WTC11 (cell line): ENCODE data around the gene XRCC5.

Source experiments
- ATF3 ChIP-seq: sonication (generic); formaldehyde crosslinking; conservative IDR thresholded peaks from 2 replicates; pipeline ENCODE4 v1.8.1; 2022; ENCODE audit warnings: mild to moderate bottlenecking, missing genetic modification reagents
- ELF4 ChIP-seq: sonication (generic); formaldehyde crosslinking; IDR thresholded peaks from 2 replicates; pipeline ENCODE4 v1.8.1; 2022; ENCODE audit warnings: low read depth, mild to moderate bottlenecking, moderate library complexity, missing genetic modification reagents
- ETV6 ChIP-seq: sonication (generic); formaldehyde crosslinking; IDR thresholded peaks from 2 replicates; pipeline ENCODE4 v1.8.1; 2022; ENCODE audit warnings: mild to moderate bottlenecking, missing genetic modification reagents
- NFE2L1 ChIP-seq: sonication (generic); formaldehyde crosslinking; IDR thresholded peaks from 2 replicates; pipeline ENCODE4 v1.8.1; 2023; ENCODE audit warnings: missing genetic modification reagents
- NFYB ChIP-seq: sonication (generic); formaldehyde crosslinking; conservative IDR thresholded peaks from 2 replicates; pipeline ENCODE4 v1.8.0; 2022; ENCODE audit warnings: low read depth, missing genetic modification reagents
- ZNF416 ChIP-seq: fragments of 250-450 bp; sonication (Bioruptor Pico); IDR thresholded peaks from 2 replicates; pipeline ENCODE4 v1.9.0; 2021; ENCODE audit warnings: mild to moderate bottlenecking, inconsistent platforms
- ZNF512 ChIP-seq: sonication (generic); formaldehyde crosslinking; IDR thresholded peaks from 2 replicates; pipeline ENCODE4 v1.8.1; 2022; ENCODE audit warnings: missing genetic modification reagents, borderline replicate concordance
- TF ChIP-seq, protein P1 (sequence below): sonication (generic); formaldehyde crosslinking; IDR thresholded peaks from 2 replicates; pipeline ENCODE4 v1.8.0; 2023; ENCODE audit warnings: missing genetic modification reagents
- TF ChIP-seq, protein P2 (sequence below): fragments of 200-600 bp; IDR thresholded peaks from 2 replicates; pipeline ENCODE4 v1.8.0; 2022; ENCODE audit warnings: antibody characterized with exemption
- TF ChIP-seq, protein P3 (sequence below): sonication (generic); formaldehyde crosslinking; IDR thresholded peaks from 2 replicates; pipeline ENCODE4 v1.8.1; 2022; ENCODE audit warnings: mild to moderate bottlenecking, moderate library complexity, missing genetic modification reagents
- TF ChIP-seq, protein P4 (sequence below): sonication (generic); formaldehyde crosslinking; IDR thresholded peaks from 2 replicates; pipeline ENCODE4 v1.8.1; 2023; ENCODE audit warnings: mild to moderate bottlenecking, moderate library complexity, missing genetic modification reagents

DNA sequence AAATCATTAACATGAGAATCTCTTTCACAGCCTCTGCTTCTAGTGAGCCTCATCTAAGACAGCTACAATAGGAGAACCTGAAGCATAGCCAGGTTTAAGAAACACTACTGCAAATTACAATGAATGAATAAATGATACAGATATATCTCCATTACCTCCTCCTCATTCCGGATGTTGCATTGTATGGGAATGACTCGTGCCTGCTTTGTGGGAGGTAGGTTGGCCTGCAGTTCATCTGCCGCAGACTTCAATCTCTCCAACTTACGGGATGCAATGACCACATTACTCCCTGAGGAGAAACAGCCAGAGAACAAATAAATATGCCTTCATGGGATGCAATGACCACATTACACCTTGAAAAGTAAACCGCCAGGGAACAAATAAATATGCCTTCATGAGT lies 42.9 kb upstream of the XRCC5 start:
- TF ChIP-seq ATF3 (no peak), ZNF512 (CRISPR knock-in tag) (no peak), ELF4 (CRISPR knock-in tag) (no peak), ZNF416 (CRISPR knock-in tag) (no peak), ETV6 (CRISPR knock-in tag) (no peak), NFE2L1 (CRISPR knock-in tag) (no peak), NFYB (CRISPR knock-in tag) (no peak)
- TF ChIP-seq, protein P1, sequence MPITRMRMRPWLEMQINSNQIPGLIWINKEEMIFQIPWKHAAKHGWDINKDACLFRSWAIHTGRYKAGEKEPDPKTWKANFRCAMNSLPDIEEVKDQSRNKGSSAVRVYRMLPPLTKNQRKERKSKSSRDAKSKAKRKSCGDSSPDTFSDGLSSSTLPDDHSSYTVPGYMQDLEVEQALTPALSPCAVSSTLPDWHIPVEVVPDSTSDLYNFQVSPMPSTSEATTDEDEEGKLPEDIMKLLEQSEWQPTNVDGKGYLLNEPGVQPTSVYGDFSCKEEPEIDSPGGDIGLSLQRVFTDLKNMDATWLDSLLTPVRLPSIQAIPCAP = no peak
- TF ChIP-seq, protein P2, sequence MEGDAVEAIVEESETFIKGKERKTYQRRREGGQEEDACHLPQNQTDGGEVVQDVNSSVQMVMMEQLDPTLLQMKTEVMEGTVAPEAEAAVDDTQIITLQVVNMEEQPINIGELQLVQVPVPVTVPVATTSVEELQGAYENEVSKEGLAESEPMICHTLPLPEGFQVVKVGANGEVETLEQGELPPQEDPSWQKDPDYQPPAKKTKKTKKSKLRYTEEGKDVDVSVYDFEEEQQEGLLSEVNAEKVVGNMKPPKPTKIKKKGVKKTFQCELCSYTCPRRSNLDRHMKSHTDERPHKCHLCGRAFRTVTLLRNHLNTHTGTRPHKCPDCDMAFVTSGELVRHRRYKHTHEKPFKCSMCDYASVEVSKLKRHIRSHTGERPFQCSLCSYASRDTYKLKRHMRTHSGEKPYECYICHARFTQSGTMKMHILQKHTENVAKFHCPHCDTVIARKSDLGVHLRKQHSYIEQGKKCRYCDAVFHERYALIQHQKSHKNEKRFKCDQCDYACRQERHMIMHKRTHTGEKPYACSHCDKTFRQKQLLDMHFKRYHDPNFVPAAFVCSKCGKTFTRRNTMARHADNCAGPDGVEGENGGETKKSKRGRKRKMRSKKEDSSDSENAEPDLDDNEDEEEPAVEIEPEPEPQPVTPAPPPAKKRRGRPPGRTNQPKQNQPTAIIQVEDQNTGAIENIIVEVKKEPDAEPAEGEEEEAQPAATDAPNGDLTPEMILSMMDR = no peak
- TF ChIP-seq, protein P3, sequence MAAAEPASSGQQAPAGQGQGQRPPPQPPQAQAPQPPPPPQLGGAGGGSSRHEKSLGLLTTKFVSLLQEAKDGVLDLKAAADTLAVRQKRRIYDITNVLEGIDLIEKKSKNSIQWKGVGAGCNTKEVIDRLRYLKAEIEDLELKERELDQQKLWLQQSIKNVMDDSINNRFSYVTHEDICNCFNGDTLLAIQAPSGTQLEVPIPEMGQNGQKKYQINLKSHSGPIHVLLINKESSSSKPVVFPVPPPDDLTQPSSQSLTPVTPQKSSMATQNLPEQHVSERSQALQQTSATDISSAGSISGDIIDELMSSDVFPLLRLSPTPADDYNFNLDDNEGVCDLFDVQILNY (CRISPR knock-in tag) = no peak
- TF ChIP-seq, protein P4, sequence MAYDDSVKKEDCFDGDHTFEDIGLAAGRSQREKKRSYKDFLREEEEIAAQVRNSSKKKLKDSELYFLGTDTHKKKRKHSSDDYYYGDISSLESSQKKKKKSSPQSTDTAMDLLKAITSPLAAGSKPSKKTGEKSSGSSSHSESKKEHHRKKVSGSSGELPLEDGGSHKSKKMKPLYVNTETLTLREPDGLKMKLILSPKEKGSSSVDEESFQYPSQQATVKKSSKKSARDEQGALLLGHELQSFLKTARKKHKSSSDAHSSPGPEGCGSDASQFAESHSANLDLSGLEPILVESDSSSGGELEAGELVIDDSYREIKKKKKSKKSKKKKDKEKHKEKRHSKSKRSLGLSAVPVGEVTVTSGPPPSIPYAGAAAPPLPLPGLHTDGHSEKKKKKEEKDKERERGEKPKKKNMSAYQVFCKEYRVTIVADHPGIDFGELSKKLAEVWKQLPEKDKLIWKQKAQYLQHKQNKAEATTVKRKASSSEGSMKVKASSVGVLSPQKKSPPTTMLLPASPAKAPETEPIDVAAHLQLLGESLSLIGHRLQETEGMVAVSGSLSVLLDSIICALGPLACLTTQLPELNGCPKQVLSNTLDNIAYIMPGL (CRISPR knock-in tag) = no peak
